Tibial nerve (tissue), 4 donors: ENCODE measurements around the gene MAMLD1.

Source experiments
- EP300 ChIP-seq, 2 donors: sonication (generic); formaldehyde crosslinking; IDR thresholded peaks; one replicate each; pipeline ENCODE4 v1.6.1; 2017; ENCODE audit warnings: antibody characterized with exemption in 2 of 2, mild to moderate bottlenecking in 1 of 2
- TF ChIP-seq, protein P1 (sequence below), 5 experiments: fragments of 200-600 bp in 3 of 5; fragments of 450-650 bp in 2 of 5; sonication (generic) in 3 of 5; IDR thresholded peaks; one replicate each; pipeline ENCODE4 v1.5.1; 2016 to 2019; ENCODE audit warnings: antibody characterized with exemption in 5 of 5, mild to moderate bottlenecking in 3 of 5, moderate library complexity in 2 of 5

DNA sequence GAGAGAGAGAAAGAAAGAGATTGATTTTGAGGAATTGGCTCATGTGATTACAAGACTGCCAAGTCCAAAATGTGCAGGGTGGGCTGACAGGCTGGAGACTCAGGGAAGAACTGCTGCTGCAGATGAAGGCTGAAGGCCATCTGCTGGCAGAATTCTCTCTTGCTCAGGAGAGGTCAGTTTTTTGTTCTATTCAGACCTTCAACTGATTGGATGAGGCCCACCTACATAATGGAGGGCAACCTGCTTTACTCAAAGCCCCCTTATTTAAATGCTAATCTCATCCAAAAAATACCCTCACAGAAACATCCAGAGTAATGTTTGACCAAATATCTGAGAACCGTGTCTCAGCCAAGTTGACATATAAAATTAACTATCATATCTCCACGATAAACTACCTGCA is 38.2 kb upstream of the MAMLD1 start:
- TF ChIP-seq, protein P1, sequence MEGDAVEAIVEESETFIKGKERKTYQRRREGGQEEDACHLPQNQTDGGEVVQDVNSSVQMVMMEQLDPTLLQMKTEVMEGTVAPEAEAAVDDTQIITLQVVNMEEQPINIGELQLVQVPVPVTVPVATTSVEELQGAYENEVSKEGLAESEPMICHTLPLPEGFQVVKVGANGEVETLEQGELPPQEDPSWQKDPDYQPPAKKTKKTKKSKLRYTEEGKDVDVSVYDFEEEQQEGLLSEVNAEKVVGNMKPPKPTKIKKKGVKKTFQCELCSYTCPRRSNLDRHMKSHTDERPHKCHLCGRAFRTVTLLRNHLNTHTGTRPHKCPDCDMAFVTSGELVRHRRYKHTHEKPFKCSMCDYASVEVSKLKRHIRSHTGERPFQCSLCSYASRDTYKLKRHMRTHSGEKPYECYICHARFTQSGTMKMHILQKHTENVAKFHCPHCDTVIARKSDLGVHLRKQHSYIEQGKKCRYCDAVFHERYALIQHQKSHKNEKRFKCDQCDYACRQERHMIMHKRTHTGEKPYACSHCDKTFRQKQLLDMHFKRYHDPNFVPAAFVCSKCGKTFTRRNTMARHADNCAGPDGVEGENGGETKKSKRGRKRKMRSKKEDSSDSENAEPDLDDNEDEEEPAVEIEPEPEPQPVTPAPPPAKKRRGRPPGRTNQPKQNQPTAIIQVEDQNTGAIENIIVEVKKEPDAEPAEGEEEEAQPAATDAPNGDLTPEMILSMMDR (IDR thresholded peaks at IDR 0.05), result no peak
- no peak for TF ChIP-seq EP300 (IDR thresholded peaks at IDR 0.05)
